DND-41 (cell line): ENCODE results near the gene SDF2.

Experiments used
- EZH2 ChIP-seq: IDR thresholded peaks from 3 replicates; pipeline ENCODE4 v1.6.1; 2012; ENCODE audit warnings: borderline replicate concordance, low read depth, mild to moderate bottlenecking, moderate library complexity, low read length, inconsistent platforms; ENCODE audit not compliant: severe bottlenecking
- TF ChIP-seq, protein P1 (sequence below): IDR thresholded peaks from 2 replicates; pipeline ENCODE4 v1.5.1; 2012; ENCODE audit warnings: borderline replicate concordance, low read length, moderate library complexity, mild to moderate bottlenecking; ENCODE audit not compliant: poor library complexity, severe bottlenecking; ENCODE audit errors: extremely low read depth

DNA sequence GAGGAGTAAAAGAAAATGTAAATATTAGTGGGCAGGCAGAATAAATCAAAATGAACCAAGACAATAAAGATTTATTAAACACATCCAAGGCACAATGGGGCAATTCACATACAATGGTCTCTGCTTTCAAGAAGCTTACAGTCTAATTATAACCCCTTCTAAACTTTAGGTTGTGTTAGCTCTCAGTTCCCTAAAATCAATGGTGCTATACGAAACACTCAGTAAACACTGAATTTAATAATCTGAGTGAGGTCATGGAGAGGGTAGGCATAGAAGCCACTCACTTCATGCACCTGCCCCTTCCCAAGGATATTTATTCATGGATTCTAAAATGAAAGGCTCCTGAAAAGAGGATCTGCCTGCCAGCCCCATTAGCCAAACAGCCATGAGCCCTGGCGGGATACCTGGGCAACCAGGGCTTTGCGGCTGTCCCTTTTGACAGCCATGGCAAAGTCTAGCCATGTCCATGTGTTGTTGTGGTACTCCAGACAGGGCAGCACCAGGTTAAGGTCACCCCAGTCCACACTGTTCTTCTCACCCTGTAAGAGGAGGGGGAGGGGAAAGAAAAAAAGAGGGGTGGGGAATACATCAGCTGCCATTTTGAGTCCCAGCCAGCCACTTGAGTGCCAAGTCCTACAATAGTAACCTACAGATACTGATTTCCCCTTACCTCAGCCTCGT, 46.3 kb downstream of the SDF2 start:
- TF ChIP-seq, protein P1, sequence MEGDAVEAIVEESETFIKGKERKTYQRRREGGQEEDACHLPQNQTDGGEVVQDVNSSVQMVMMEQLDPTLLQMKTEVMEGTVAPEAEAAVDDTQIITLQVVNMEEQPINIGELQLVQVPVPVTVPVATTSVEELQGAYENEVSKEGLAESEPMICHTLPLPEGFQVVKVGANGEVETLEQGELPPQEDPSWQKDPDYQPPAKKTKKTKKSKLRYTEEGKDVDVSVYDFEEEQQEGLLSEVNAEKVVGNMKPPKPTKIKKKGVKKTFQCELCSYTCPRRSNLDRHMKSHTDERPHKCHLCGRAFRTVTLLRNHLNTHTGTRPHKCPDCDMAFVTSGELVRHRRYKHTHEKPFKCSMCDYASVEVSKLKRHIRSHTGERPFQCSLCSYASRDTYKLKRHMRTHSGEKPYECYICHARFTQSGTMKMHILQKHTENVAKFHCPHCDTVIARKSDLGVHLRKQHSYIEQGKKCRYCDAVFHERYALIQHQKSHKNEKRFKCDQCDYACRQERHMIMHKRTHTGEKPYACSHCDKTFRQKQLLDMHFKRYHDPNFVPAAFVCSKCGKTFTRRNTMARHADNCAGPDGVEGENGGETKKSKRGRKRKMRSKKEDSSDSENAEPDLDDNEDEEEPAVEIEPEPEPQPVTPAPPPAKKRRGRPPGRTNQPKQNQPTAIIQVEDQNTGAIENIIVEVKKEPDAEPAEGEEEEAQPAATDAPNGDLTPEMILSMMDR, result no peak
- TF ChIP-seq EZH2, result no peak
